Activated CD4-positive, alpha-beta T cell treated with anti-CD3 and anti-CD28 coated beads, Interleukin-2, amount 10 ng/mL, durations not matched to agents 7 days and 5 days (primary cell): Measurements from ENCODE around the gene MTCH2. TPM values are rescaled to one million over a fixed set of nuclear protein-coding genes. Genes with fewer than 3 reads are reported as not detected.

ENCODE experiments used
- CTCF ChIA-PET: fragments of 350-600 bp; sonication (Branson Sonifier 250); formaldehyde crosslinking; loops from one replicate; lab custom pipeline; 2021; ENCODE audit warnings: antibody characterized with exemption; lab: Charles Lee
- POLR2A ChIA-PET: fragments of 350-600 bp; sonication (Branson Sonifier 250); formaldehyde crosslinking; loops from one replicate; lab custom pipeline; 2021; ENCODE audit warnings: antibody characterized with exemption; lab: Charles Lee
- DNase-seq: peaks from one replicate; pipeline ENCODE4 v3.0.0-alpha.2; 2020
- H3K27ac Mint-ChIP-seq: one replicate; pipeline ENCODE4 v1.8.0; 2021; ENCODE audit warnings: mild to moderate bottlenecking, moderate library complexity, mixed read lengths
- H3K27me3 Mint-ChIP-seq: one replicate; pipeline ENCODE4 v1.8.0; 2021; ENCODE audit warnings: mixed read lengths
- H3K36me3 Mint-ChIP-seq: one replicate; pipeline ENCODE4 v1.8.0; 2021; ENCODE audit warnings: low read depth, mixed read lengths
- H3K4me1 Mint-ChIP-seq: one replicate; pipeline ENCODE4 v1.8.0; 2021; ENCODE audit warnings: mixed read lengths
- H3K4me3 Mint-ChIP-seq: one replicate; pipeline ENCODE4 v1.8.0; 2021; ENCODE audit warnings: mild to moderate bottlenecking, moderate library complexity, mixed read lengths
- H3K9me3 Mint-ChIP-seq: one replicate; pipeline ENCODE4 v1.8.0; 2021; ENCODE audit warnings: mixed read lengths
- total RNA-seq, 2 experiments: library from RNA; stranded (reverse); gene quantifications; one replicate each; pipeline ENCODE4 v1.2.3, GENCODE V29; 2021

Gene MTCH2
- total RNA-seq, 2 experiments from 2014 or later: 76.6 to 89.4 TPM

GRCh38 chr11:47569646-47570045 is 72.7 kb downstream of the MTCH2 start:
- no peak overlapping the region for H3K4me3 Mint-ChIP-seq
- peaks cover 38% of the 10 kb centered on the region for H3K36me3 Mint-ChIP-seq
- no peaks in the 10 kb centered on the region for H3K9me3 Mint-ChIP-seq
- POLR2A ChIA-PET: interaction anchor here (0.5 kb wide), 1 partner anchor 74 kb away, joined by 3 read pairs; no protein-coding TSS in a partner anchor
- H3K4me1 Mint-ChIP-seq: peaks cover 22% of the 10 kb centered on the region
- DNase-seq: no peak
- no peaks in the 10 kb centered on the region for H3K27me3 Mint-ChIP-seq
- CTCF ChIA-PET: interaction anchor here (0.6 to 1.8 kb wide), 4 partner anchors 11 to 52 kb away, joined by 4 to 6 read pairs (median 5); no protein-coding TSS in a partner anchor
- no peak overlapping the region for H3K27ac Mint-ChIP-seq

Other genes with a start within 250 kb of the MTCH2 start
- gene SLC39A13, start 234.0 kb downstream of the MTCH2 start, total RNA-seq: 10 to 100 TPM; 22.4 to 28.1 TPM
- gene PSMC3, start 216.1 kb downstream of the MTCH2 start, total RNA-seq: 100 to 1,000 TPM; 153 to 162 TPM
- gene RAPSN, start 193.4 kb downstream of the MTCH2 start, total RNA-seq: under 1 TPM; 0.48 to 0.50 TPM
- gene CELF1, start 89.4 kb downstream of the MTCH2 start, total RNA-seq: 100 to 1,000 TPM; 102 to 105 TPM
- 10 to 100 TPM; 34.2 to 40.5 TPM for gene PTPMT1, start 77.0 kb downstream of the MTCH2 start, total RNA-seq
- gene KBTBD4, start 63.6 kb downstream of the MTCH2 start, total RNA-seq: 10 to 100 TPM; 17.2 to 20.3 TPM
- gene NDUFS3, start 63.5 kb downstream of the MTCH2 start, total RNA-seq: 100 to 1,000 TPM; 105 to 110 TPM
- gene FAM180B, start 55.9 kb downstream of the MTCH2 start, total RNA-seq: under 1 TPM in 1 of 2 experiments, not detected in 1; 0.25 TPM
- under 1 TPM in 1 of 2 experiments, not detected in 1; 0.22 TPM for gene C1QTNF4, start 48.1 kb downstream of the MTCH2 start, total RNA-seq
- gene AGBL2, start 72.8 kb upstream of the MTCH2 start, total RNA-seq: 1 to 10 TPM; 4.9 to 5.9 TPM
- gene FNBP4, start 124.8 kb upstream of the MTCH2 start, total RNA-seq: 100 to 1,000 TPM; 148 to 161 TPM
- gene NUP160, start 205.8 kb upstream of the MTCH2 start, total RNA-seq: 10 to 100 TPM; 66.3 to 67.3 TPM